Erythroblast (primary cell): Measurements from ENCODE around the gene CD200R1L.

ENCODE experiments used
- GATA1 ChIP-seq: IDR thresholded peaks from 2 replicates; pipeline ENCODE4 v1.6.1; 2011; ENCODE audit warnings: low read depth, mild to moderate bottlenecking, control low read depth, low read length, moderate library complexity
- POLR2A ChIP-seq: IDR thresholded peaks from 2 replicates; pipeline ENCODE4 v1.6.1; 2011; ENCODE audit warnings: mild to moderate bottlenecking, low read length

DNA sequence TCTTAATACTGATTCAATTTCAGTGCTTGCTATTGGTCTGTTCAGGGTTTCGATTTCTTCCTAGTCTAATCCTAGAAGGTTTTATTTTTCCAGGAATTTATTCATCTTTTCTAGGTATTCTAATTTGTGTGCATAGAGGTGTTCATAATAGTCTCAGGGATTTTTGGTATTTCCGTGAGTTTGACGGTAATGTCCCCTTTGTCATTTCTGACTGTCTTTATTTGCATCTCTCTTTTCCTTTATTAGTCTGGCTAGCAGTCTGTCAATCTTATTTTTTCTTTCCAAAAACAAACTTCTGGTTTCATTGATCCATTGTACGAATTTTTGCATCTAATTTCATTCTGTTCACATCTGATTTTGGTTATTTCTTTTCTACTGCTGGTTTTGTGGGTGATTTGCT lies 35.2 kb upstream of the CD200R1L start:
- TF ChIP-seq POLR2A (no peak), GATA1 (no peak)
